NT2/D1 (cell line): ENCODE data around the gene MPST.

Experiments
- SUZ12 ChIP-seq: IDR thresholded peaks from 2 replicates; pipeline ENCODE4 v1.6.1; 2011; ENCODE audit not compliant: insufficient read length, insufficient read depth; ENCODE audit errors: extremely low read depth
- YY1 ChIP-seq: IDR thresholded peaks from 2 replicates; pipeline ENCODE4 v1.6.1; 2011; ENCODE audit not compliant: insufficient read length, insufficient read depth

- TF ChIP-seq SUZ12 (no peak), YY1 (no peak)
These were observed 27.5 kb downstream of the MPST start for GRCh38 chr22:37047006-37047405.
